ENCODE results near the gene SF3B6. TPM values are rescaled to one million over a fixed set of nuclear protein-coding genes. Genes with fewer than 3 reads are reported as not detected.

The SF3B6 gene, protein sequence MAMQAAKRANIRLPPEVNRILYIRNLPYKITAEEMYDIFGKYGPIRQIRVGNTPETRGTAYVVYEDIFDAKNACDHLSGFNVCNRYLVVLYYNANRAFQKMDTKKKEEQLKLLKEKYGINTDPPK
- total RNA-seq (10 to 100 TPM; 47.2 to 71.1 (median 55.4) TPM), polyA plus RNA-seq (100 to 1,000 TPM in 2 of 3 donors, 10 to 100 TPM in 1; 67.5 to 114 (median 107) TPM)
- long read RNA-seq, donor 1, transcript SF3B6-201 (4 exons, 770 nt), result major isoform, 80 of 94 reads
- long read RNA-seq, donor 1, partial matches to known transcripts, result 14 of 94 reads
- long read RNA-seq, donor 1, other reads (novel, unspliced or antisense), result 0 of 94 reads
- long read RNA-seq, donor 2, transcript SF3B6-201 (4 exons, 770 nt), result major isoform, 81 of 90 reads
- long read RNA-seq, donor 2, partial matches to known transcripts, result 0 of 90 reads
- long read RNA-seq, donor 2, other reads (novel, unspliced or antisense), result 8 of 90 reads

DNA sequence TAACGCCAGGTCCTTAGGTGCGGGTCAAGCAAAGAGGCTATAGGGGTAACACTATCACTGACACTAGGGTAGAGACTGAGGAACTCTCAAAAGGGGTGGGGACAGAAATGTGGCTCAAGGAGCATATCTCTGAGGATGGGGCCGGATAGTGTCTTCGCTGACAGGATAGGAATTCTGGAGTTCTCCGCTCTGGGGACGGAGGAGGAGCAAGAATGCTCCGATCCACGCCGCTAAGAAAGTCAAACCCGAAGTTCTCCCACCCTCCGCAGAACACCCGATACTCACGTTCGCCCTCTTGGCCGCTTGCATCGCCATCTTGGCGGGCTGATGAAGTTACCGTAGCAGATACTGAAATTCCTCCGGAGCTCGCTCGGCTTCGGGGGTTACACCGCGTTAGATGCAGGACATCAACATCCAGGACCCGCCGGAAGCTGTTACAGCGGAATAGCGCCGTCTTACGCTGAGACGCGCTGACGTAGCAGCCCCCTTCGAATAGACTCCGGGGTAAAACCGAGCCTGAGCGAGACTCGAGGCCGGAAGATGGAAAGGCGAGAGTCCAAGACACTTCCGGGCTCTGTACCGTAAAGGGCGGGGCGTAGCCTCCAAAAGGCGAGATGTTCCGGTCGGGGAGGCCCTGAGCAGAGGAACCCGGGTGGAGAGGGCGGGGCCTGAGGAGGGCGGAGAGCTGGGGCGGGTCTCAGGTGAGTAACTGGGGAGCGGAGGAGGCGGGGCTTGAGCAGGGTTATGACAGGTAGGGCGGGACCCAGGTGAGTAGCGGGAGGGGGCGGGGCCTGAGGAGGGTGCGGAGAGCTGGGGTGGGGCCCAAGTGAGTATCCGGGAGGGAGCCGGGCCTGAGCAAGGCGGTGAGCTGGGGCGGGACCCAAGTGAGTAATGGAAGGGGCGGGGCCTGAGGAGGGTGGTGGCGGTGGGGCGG is at the start of gene SF3B6:
TSS of gene SF3B6 (minus strand) at position 412 of the 934 bp plus-strand sequence. CDS start at position 315, 97 bp downstream.
- WGBS, 5 donors, result 0 to 1% (median 1%) methylated on average over 40 to 64 of the region's 64 CpGs
- Histone ChIP-seq H3K4me3 (peak within 1 kb of the TSS; percentile 54 to 86 (median 70)), H3K9me3 (no peaks in the 10 kb centered on the region), H3K4me1 (peaks cover 11 to 64% (median 37%) of the 10 kb centered on the region in 6 donors), H3K36me3 (peaks cover 0 to 58% (median 26%) of the 10 kb centered on the region in 6 donors), H3K27ac (peak within 1 kb of the TSS; percentile 43 to 98 (median 94)), H3K27me3 (replicated peaks in 1 of 7) (no peaks in the 10 kb centered on the region)
- intact Hi-C loops (cut with DNase I; ENCODE audit: low total_unique reads), result no loop called here
- peak; percentile 18 to 37 (median 36) for TF ChIP-seq POLR2A (IDR thresholded peaks at IDR 0.05)
- TF ChIP-seq, protein P1, sequence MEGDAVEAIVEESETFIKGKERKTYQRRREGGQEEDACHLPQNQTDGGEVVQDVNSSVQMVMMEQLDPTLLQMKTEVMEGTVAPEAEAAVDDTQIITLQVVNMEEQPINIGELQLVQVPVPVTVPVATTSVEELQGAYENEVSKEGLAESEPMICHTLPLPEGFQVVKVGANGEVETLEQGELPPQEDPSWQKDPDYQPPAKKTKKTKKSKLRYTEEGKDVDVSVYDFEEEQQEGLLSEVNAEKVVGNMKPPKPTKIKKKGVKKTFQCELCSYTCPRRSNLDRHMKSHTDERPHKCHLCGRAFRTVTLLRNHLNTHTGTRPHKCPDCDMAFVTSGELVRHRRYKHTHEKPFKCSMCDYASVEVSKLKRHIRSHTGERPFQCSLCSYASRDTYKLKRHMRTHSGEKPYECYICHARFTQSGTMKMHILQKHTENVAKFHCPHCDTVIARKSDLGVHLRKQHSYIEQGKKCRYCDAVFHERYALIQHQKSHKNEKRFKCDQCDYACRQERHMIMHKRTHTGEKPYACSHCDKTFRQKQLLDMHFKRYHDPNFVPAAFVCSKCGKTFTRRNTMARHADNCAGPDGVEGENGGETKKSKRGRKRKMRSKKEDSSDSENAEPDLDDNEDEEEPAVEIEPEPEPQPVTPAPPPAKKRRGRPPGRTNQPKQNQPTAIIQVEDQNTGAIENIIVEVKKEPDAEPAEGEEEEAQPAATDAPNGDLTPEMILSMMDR (IDR thresholded peaks at IDR 0.05 in 8 of 11, conservative IDR thresholded peaks at IDR 0.05 in 3 of 11), result peak in 3 of 11 experiments; percentile 15 to 27 (median 20)
- TF ChIP-seq POLR2AphosphoS5 (IDR thresholded peaks at IDR 0.05), result peak; percentile 89 to 95 (median 91)
- DNase-seq, result peak; percentile 100

DNA sequence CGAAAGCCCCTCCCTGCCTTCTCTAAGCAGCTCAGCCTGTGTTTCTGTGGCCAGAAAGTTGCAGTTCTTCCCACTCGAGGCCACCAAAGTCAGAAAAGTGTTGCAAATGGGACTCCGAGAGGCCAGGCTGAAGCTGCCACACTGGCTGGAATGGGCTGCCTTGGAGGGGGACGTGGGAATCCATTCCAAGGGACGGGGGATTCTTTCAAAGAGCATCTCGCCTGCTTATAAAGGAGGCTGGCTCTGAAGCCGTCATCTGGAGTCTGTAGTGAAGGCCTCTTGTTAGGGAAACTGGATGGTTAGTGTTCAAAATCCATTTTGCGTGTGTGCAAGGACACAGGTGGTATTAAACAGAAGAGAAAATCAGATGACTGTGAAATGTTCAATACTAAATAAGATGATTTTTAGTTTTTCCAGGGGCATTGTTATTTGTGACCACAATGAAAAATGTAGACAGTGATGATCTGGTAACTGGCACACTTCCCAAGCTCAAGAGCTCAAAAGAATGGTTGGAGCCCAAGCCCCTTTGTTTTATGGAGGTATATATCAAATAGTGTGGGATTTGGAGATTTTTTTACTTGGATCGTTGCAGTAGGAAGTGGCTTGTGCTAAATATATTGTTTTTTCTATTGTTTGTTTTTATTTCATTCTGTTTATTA is 47.9 kb upstream of the SF3B6 start:
- peak overlapping the region; percentile 58 to 93 (median 88) for H3K27ac ChIP-seq
- DNase-seq, result no peak
- peaks cover 4 to 27% (median 22%) of the 10 kb centered on the region in 6 donors for H3K4me1 ChIP-seq
- H3K9me3 ChIP-seq, result no peaks in the 10 kb centered on the region
- intact Hi-C loops (cut with DNase I; ENCODE audit: low total_unique reads), result no loop called here
- TF ChIP-seq POLR2A (IDR thresholded peaks at IDR 0.05), result no peak
- TF ChIP-seq, protein P1 (IDR thresholded peaks at IDR 0.05 in 8 of 11, conservative IDR thresholded peaks at IDR 0.05 in 3 of 11), result no peak
- peak overlapping the region; percentile 63 to 84 (median 68) for H3K4me3 ChIP-seq
- WGBS, 5 donors, result 7 to 16% (median 10%) methylated on average over 9 of the region's 9 CpGs
- H3K27me3 ChIP-seq (replicated peaks in 1 of 7), result no peaks in the 10 kb centered on the region
- no peaks in the 10 kb centered on the region for H3K36me3 ChIP-seq

GRCh38 chr2:24123195-24123921 is 47.2 kb upstream of the SF3B6 start, which contains the start of the genes FAM228B and PFN4:
FAM228B (plus strand) TSS chr2:24123469; CDS start chr2:24124362, 893 bp downstream.
PFN4 (minus strand) TSS chr2:24123334; CDS start chr2:24122535, 799 bp downstream.
- no peaks in the 10 kb centered on the region for H3K36me3 ChIP-seq
- H3K9me3 ChIP-seq, result no peaks in the 10 kb centered on the region
- peak within 1 kb of the TSS; percentile 58 to 93 (median 88) for H3K27ac ChIP-seq
- intact Hi-C loops (cut with DNase I; ENCODE audit: low total_unique reads), result no loop called here
- peaks cover 4 to 27% (median 22%) of the 10 kb centered on the region in 6 donors for H3K4me1 ChIP-seq
- no peaks in the 10 kb centered on the region for H3K27me3 ChIP-seq (replicated peaks in 1 of 7)
- WGBS, 5 donors, result 0 to 1% (median 0%) methylated on average over 52 to 103 of the region's 103 CpGs
- DNase-seq, result peak; percentile 96
- H3K4me3 ChIP-seq, result peak within 1 kb of the TSS; percentile 63 to 84 (median 68)
- peak in 1 of 3 donors; percentile 27 for TF ChIP-seq POLR2A (IDR thresholded peaks at IDR 0.05)
- TF ChIP-seq, protein P1 (IDR thresholded peaks at IDR 0.05 in 8 of 11, conservative IDR thresholded peaks at IDR 0.05 in 3 of 11), result no peak
- peak; percentile 90 to 94 (median 90) for TF ChIP-seq POLR2AphosphoS5 (IDR thresholded peaks at IDR 0.05)
